GM23338 (cell line): Measurements from ENCODE around the gene SMYD3. TPM values are rescaled to one million over a fixed set of nuclear protein-coding genes. Genes with fewer than 3 reads are reported as not detected.

ENCODE experiments used
- ATAC-seq: fragments of 200-7000 bp; cut with Tn5 transposase; 3 replicates; pipeline ENCODE4 v1.9.1; 2020
- DNase-seq: peaks from one replicate; pipeline ENCODE4 v3.0.0-alpha.2; 2015; ENCODE audit warnings: low spot score
- H2AFZ ChIP-seq: fragments of 200-600 bp; sonication (generic); 2 replicates; pipeline ENCODE4 v1.8.0; 2016; ENCODE audit warnings: antibody characterized with exemption, mild to moderate bottlenecking, moderate library complexity
- H3F3A ChIP-seq: fragments of 200-600 bp; sonication (generic); replicated peaks from 2 replicates; pipeline ENCODE4 v1.8.0; 2017; ENCODE audit warnings: antibody characterized with exemption, mixed run types, low read depth
- H3K27ac ChIP-seq: fragments of 200-600 bp; sonication (generic); 2 replicates; pipeline ENCODE4 v1.6.1; 2016; ENCODE audit warnings: low read depth
- H3K27me3 ChIP-seq: fragments of 200-600 bp; sonication (generic); 2 replicates; pipeline ENCODE4 v1.8.0; 2016; ENCODE audit warnings: mild to moderate bottlenecking, mixed run types, moderate library complexity; ENCODE audit not compliant: insufficient read depth
- H3K36me3 ChIP-seq: fragments of 200-600 bp; sonication (generic); 2 replicates; pipeline ENCODE4 v1.8.0; 2016; ENCODE audit warnings: mild to moderate bottlenecking; ENCODE audit not compliant: insufficient read depth
- H3K4me1 ChIP-seq: fragments of 200-600 bp; sonication (generic); 2 replicates; pipeline ENCODE4 v1.8.0; 2016; ENCODE audit warnings: mild to moderate bottlenecking, moderate library complexity; ENCODE audit not compliant: insufficient read depth
- H3K4me2 ChIP-seq: fragments of 200-600 bp; sonication (generic); 2 replicates; pipeline ENCODE4 v1.7.1; 2017; ENCODE audit warnings: mixed run types
- H3K4me3 ChIP-seq: fragments of 200-600 bp; sonication (generic); 2 replicates; pipeline ENCODE4 v1.6.1; 2016; ENCODE audit warnings: mixed run types
- H3K79me2 ChIP-seq: fragments of 200-600 bp; sonication (generic); replicated peaks from 2 replicates; pipeline ENCODE4 v1.8.0; 2017; ENCODE audit warnings: mild to moderate bottlenecking; ENCODE audit not compliant: insufficient read depth
- H3K9me2 ChIP-seq: fragments of 200-600 bp; sonication (generic); 2 replicates; pipeline ENCODE4 v1.8.0; 2017; ENCODE audit not compliant: insufficient read depth
- H4K20me1 ChIP-seq: fragments of 200-600 bp; sonication (generic); replicated peaks from 2 replicates; pipeline ENCODE4 v1.8.0; 2017; ENCODE audit warnings: mild to moderate bottlenecking; ENCODE audit not compliant: insufficient read depth
- H3K27ac Mint-ChIP-seq: 2 replicates; pipeline ENCODE4 v1.8.0; 2020; ENCODE audit warnings: inconsistent platforms, mild to moderate bottlenecking, moderate library complexity, mixed read lengths
- H3K27me3 Mint-ChIP-seq: 3 replicates; pipeline ENCODE4 v1.8.0; 2022; ENCODE audit warnings: low read depth, mild to moderate bottlenecking, moderate library complexity, mixed read lengths, inconsistent platforms; ENCODE audit not compliant: insufficient read depth, poor library complexity
- H3K36me3 Mint-ChIP-seq: 3 replicates; pipeline ENCODE4 v1.8.0; 2021; ENCODE audit warnings: low read depth, mild to moderate bottlenecking, inconsistent platforms, moderate library complexity, mixed read lengths
- H3K4me1 Mint-ChIP-seq: 3 replicates; pipeline ENCODE4 v1.8.0; 2020; ENCODE audit warnings: mild to moderate bottlenecking, inconsistent platforms, mixed read lengths
- H3K4me3 Mint-ChIP-seq: 3 replicates; pipeline ENCODE4 v1.8.0; 2021; ENCODE audit warnings: moderate library complexity, mild to moderate bottlenecking, inconsistent platforms, mixed read lengths
- H3K9me3 Mint-ChIP-seq: 3 replicates; pipeline ENCODE4 v1.8.0; 2020; ENCODE audit warnings: moderate library complexity, mild to moderate bottlenecking, inconsistent platforms, mixed read lengths
- CREB1 ChIP-seq: fragments of 250-450 bp; sonication (Bioruptor Pico); IDR thresholded peaks from 2 replicates; pipeline ENCODE4 v1.5.0; 2020; ENCODE audit warnings: low read depth, mild to moderate bottlenecking, moderate library complexity
- CTCF ChIP-seq, 2 experiments: fragments of 200-600 bp in 1 of 2; sonication (generic) in 1 of 2; conservative IDR thresholded peaks; 2 replicates each; pipeline versions ENCODE4 v1.5.1 to v1.6.1; 2016 to 2017; ENCODE audit warnings: antibody characterized with exemption in 2 of 2, low read depth in 2 of 2, mild to moderate bottlenecking in 2 of 2, moderate library complexity in 1 of 2
- ETS1 ChIP-seq: IDR thresholded peaks from 2 replicates; pipeline ENCODE4 v1.6.1; 2016; ENCODE audit warnings: antibody characterized with exemption
- EZH2 ChIP-seq: fragments of 200-600 bp; sonication (generic); IDR thresholded peaks from one replicate; pipeline ENCODE4 v1.8.0; 2017; ENCODE audit warnings: antibody characterized with exemption, mild to moderate bottlenecking, low read depth; ENCODE audit not compliant: unreplicated experiment
- POLR2AphosphoS5 ChIP-seq: IDR thresholded peaks from 2 replicates; pipeline ENCODE4 v1.6.1; 2016; ENCODE audit warnings: antibody characterized with exemption, low read depth
- REST ChIP-seq: IDR thresholded peaks from one replicate; pipeline ENCODE4 v1.6.1; 2018; ENCODE audit warnings: antibody characterized with exemption; ENCODE audit not compliant: unreplicated experiment
- STAT1 ChIP-seq: IDR thresholded peaks from one replicate; pipeline ENCODE4 v1.6.1; 2016; ENCODE audit warnings: antibody characterized with exemption; ENCODE audit not compliant: unreplicated experiment
- ZNF114 ChIP-seq: fragments of 250-450 bp; sonication (Bioruptor Pico); IDR thresholded peaks from 2 replicates; pipeline ENCODE4 v1.5.0; 2020; ENCODE audit warnings: mild to moderate bottlenecking, moderate library complexity
- ZNF331 ChIP-seq: fragments of 250-450 bp; sonication (Bioruptor Pico); IDR thresholded peaks from 2 replicates; pipeline ENCODE4 v1.5.0; 2020; ENCODE audit warnings: low read depth, mild to moderate bottlenecking, moderate library complexity
- polyA plus RNA-seq: library from polyadenylated mRNA; unstranded; fragments of >200 nt; fragmentation: Nextera tagmentation; extraction: Ambion mirVana; gene quantifications from 2 replicates; pipeline ENCODE4 v1.2.1, GENCODE V29; 2016
- total RNA-seq: library from RNA; depleted of rRNA; stranded (reverse); fragments of >200 nt; shearing (Covaris generic); gene quantifications from 2 replicates; pipeline ENCODE4 v1.2.3, GENCODE V29; 2014

SMYD3 gene
- total and polyA plus RNA-seq, 2 experiments from 2014 or later, result 31.8 to 34.4 TPM

GRCh38 chr1:245915841-245916240, 591.2 kb downstream of the SMYD3 start (continued):
- TF ChIP-seq ZNF331 (CRISPR knock-in tag) (no peak), EZH2 (no peak), ZNF114 (CRISPR knock-in tag) (no peak)

- Mint-ChIP-seq H3K27ac (no peak overlapping the region; the same call in 1 of the 2 replicates), H3K4me3 (no peak overlapping the region), H3K27me3 (no peaks in the 10 kb centered on the region), H3K4me1 (no peaks in the 10 kb centered on the region), H3K9me3 (no peaks in the 10 kb centered on the region), H3K36me3 (no peaks in the 10 kb centered on the region; the same call in 2 of the 3 replicates)
- no peaks in the 10 kb centered on the region for H3K27me3 ChIP-seq
- H3K27ac ChIP-seq, result no peak overlapping the region
- no peaks in the 10 kb centered on the region for H3K79me2 ChIP-seq
- H3K4me2 ChIP-seq, result no peak overlapping the region
- H2AFZ ChIP-seq, result no peak overlapping the region
- H4K20me1 ChIP-seq, result no peaks in the 10 kb centered on the region; the same call in 1 of the 2 replicates
- no peaks in the 10 kb centered on the region for H3F3A ChIP-seq
- DNase-seq, result no peak
- H3K9me2 ChIP-seq, result peaks cover 2% of the 10 kb centered on the region; the same call in 1 of the 2 replicates
- H3K36me3 ChIP-seq, result no peaks in the 10 kb centered on the region
- ATAC-seq, result no peak
- H3K4me3 ChIP-seq, result no peak overlapping the region
- no peak for TF ChIP-seq REST
- TF ChIP-seq ETS1, result no peak
- TF ChIP-seq POLR2AphosphoS5, result no peak
- TF ChIP-seq EZH2, result no peak
- no peak for TF ChIP-seq STAT1
- no peak for TF ChIP-seq ZNF114 (CRISPR knock-in tag)
- TF ChIP-seq CREB1 (CRISPR knock-in tag), result no peak
- no peak for TF ChIP-seq CTCF (conservative IDR thresholded peaks at IDR 0.05; ENCODE audit: low read depth in 2 of 2)
- TF ChIP-seq ZNF331 (CRISPR knock-in tag), result no peak
- H3K4me1 ChIP-seq, result no peaks in the 10 kb centered on the region
Observed at GRCh38 chr1:245915406-245915805, 591.7 kb downstream of the SMYD3 start.
